SK-N-SH (cell line): ENCODE measurements around the gene RBM44. TPM values are rescaled to one million over a fixed set of nuclear protein-coding genes. Genes with fewer than 3 reads are reported as not detected.

Experiments used
- CTCF ChIA-PET: fragments of 300-600, 350-600 bp; formaldehyde crosslinking; extraction: SDS; loops from one replicate; lab custom pipeline; 2021; lab: Yijun Ruan, JAX
- POLR2A ChIA-PET: fragments of 350-600 bp; sonication (Branson Sonifier 250); formaldehyde crosslinking; extraction: SDS; loops from one replicate; lab custom pipeline; 2020; ENCODE audit warnings: antibody characterized with exemption, inconsistent platforms; lab: Yijun Ruan, JAX
- DNase-seq: peaks from one replicate; pipeline ENCODE4 v3.0.0; 2012
- H2AFZ ChIP-seq: fragments of 200-600 bp; sonication (generic); 2 replicates; pipeline ENCODE4 v1.8.1; 2016; ENCODE audit warnings: antibody characterized with exemption, mild to moderate bottlenecking, low read depth
- H3F3A ChIP-seq: fragments of 200-600 bp; sonication (generic); replicated peaks from 2 replicates; pipeline ENCODE3; 2016; ENCODE audit warnings: antibody characterized with exemption, mild to moderate bottlenecking; ENCODE audit not compliant: insufficient read depth
- H3K27ac ChIP-seq, 2 experiments: fragments of 200-500 bp in 1 of 2; fragments of 200-600 bp in 1 of 2; sonication (Bioruptor generic) in 1 of 2; sonication (generic), shearing (Covaris generic) in 1 of 2; 2 replicates each; pipeline versions ENCODE4 v1.5.1 to v1.6.1; 2014 to 2016; ENCODE audit warnings: low read depth in 2 of 2, inconsistent platforms in 1 of 2, low read length in 1 of 2, mild to moderate bottlenecking in 1 of 2, mixed read lengths in 1 of 2
- H3K27me3 ChIP-seq: fragments of 200-600 bp; sonication (generic), shearing (Covaris generic); 2 replicates; pipeline ENCODE4 v1.6.1; 2016; ENCODE audit warnings: mixed run types; ENCODE audit not compliant: insufficient read depth
- H3K36me3 ChIP-seq, 2 experiments: fragments of 200-500 bp in 1 of 2; fragments of 200-600 bp in 1 of 2; sonication (Bioruptor generic) in 1 of 2; sonication (generic) in 1 of 2; replicated peaks in 1 of 2; 2 replicates each; pipeline versions ENCODE3 to v1.5.1; 2014 to 2016; ENCODE audit warnings: low read length in 1 of 2, mild to moderate bottlenecking in 1 of 2; ENCODE audit not compliant: insufficient read depth in 2 of 2, control insufficient read depth in 1 of 2
- H3K4me1 ChIP-seq, 2 experiments: fragments of 200-500 bp in 1 of 2; fragments of 200-600 bp in 1 of 2; sonication (Bioruptor generic) in 1 of 2; sonication (generic), shearing (Covaris generic) in 1 of 2; 2 replicates each; pipeline versions ENCODE4 v1.5.1 to v1.6.1; 2014 to 2016; ENCODE audit warnings: low read depth in 1 of 2, low read length in 1 of 2, mixed run types in 1 of 2; ENCODE audit not compliant: insufficient read depth in 2 of 2, control insufficient read depth in 1 of 2
- H3K4me2 ChIP-seq: fragments of 200-600 bp; sonication (generic), shearing (Covaris generic); 2 replicates; pipeline ENCODE4 v1.6.1; 2017; ENCODE audit warnings: mixed run types
- H3K4me3 ChIP-seq, 2 experiments: fragments of 200-500 bp in 1 of 2; fragments of 200-600 bp in 1 of 2; sonication (Bioruptor generic) in 1 of 2; sonication (generic), shearing (Covaris generic) in 1 of 2; 2 replicates each; pipeline versions ENCODE4 v1.5.1 to v1.8.1; 2014 to 2016; ENCODE audit warnings: low read depth in 2 of 2, inconsistent platforms in 1 of 2, low read length in 1 of 2, mild to moderate bottlenecking in 1 of 2, mixed read lengths in 1 of 2, moderate library complexity in 1 of 2
- H3K79me2 ChIP-seq: fragments of 200-600 bp; sonication (generic); 2 replicates; pipeline ENCODE4 v1.8.1; 2017; ENCODE audit warnings: mild to moderate bottlenecking; ENCODE audit not compliant: insufficient read depth
- H3K9ac ChIP-seq: fragments of 200-600 bp; sonication (generic); 2 replicates; pipeline ENCODE4 v1.6.1; 2017; ENCODE audit warnings: mixed run types
- H3K9me2 ChIP-seq: fragments of 200-600 bp; sonication (generic); 2 replicates; pipeline ENCODE4 v1.6.1; 2017; ENCODE audit warnings: mixed run types
- H3K9me3 ChIP-seq: fragments of 200-600 bp; sonication (generic); 2 replicates; pipeline ENCODE4 v1.6.1; 2017; ENCODE audit warnings: mixed run types, mild to moderate bottlenecking, moderate library complexity
- H4K20me1 ChIP-seq: fragments of 200-600 bp; sonication (generic); 2 replicates; pipeline ENCODE4 v1.6.1; 2017; ENCODE audit warnings: mild to moderate bottlenecking, mixed run types; ENCODE audit not compliant: insufficient read depth
- CHD2 ChIP-seq: fragments of 150-350 bp; IDR thresholded peaks from 2 replicates; pipeline ENCODE4 v1.6.1; 2018; ENCODE audit warnings: low read length; ENCODE audit not compliant: partially characterized antibody
- EP300 ChIP-seq, 2 experiments: IDR thresholded peaks; 2 replicates each; pipeline versions ENCODE4 v1.4.0 to v1.6.1; 2012; ENCODE audit warnings: borderline replicate concordance in 1 of 2, low read depth in 1 of 2, low read length in 1 of 2
- EZH2phosphoT487 ChIP-seq: fragments of 200-600 bp; sonication (generic); IDR thresholded peaks from 2 replicates; pipeline ENCODE4 v1.6.1; 2017; ENCODE audit warnings: low read depth, mixed run types, mild to moderate bottlenecking, antibody characterized with exemption, moderate library complexity, borderline replicate concordance
- FOXM1 ChIP-seq: IDR thresholded peaks from 2 replicates; pipeline ENCODE4 v1.4.0; 2012; ENCODE audit warnings: low read depth, mild to moderate bottlenecking
- JUND ChIP-seq: IDR thresholded peaks from 2 replicates; pipeline ENCODE4 v1.4.0; 2012
- NFIC ChIP-seq: IDR thresholded peaks from 2 replicates; pipeline ENCODE4 v1.4.0; 2012; ENCODE audit warnings: borderline replicate concordance
- NRF1 ChIP-seq: IDR thresholded peaks from 2 replicates; pipeline ENCODE4 v1.6.1; 2012; ENCODE audit warnings: low read depth, mild to moderate bottlenecking, low read length
- RAD21 ChIP-seq: IDR thresholded peaks from 2 replicates; pipeline ENCODE4 v1.6.1; 2012; ENCODE audit warnings: mild to moderate bottlenecking, low read length
- TCF12 ChIP-seq: IDR thresholded peaks from 2 replicates; pipeline ENCODE4 v1.4.0; 2012
- TEAD4 ChIP-seq: IDR thresholded peaks from 2 replicates; pipeline ENCODE4 v1.4.0; 2012; ENCODE audit warnings: mild to moderate bottlenecking, borderline replicate concordance; ENCODE audit not compliant: insufficient read depth
- WGBS: methylation state at CpG from one replicate; pipeline ENCODE4 v1.1.6; 2017; ENCODE audit warnings: low lambda C conversion rate; 5-methylcytosine and 5-hydroxymethylcytosine counted together
- polyA plus RNA-seq, 3 experiments: library from polyadenylated mRNA; depleted of rRNA; stranded (reverse); fragments of >200 nt; gene quantifications; 2 replicates each; pipeline ENCODE4 v1.2.3, GENCODE V29; 2012
- TF ChIP-seq, protein P1 (sequence below): fragments of 200-600 bp; sonication (generic); IDR thresholded peaks from 2 replicates; pipeline ENCODE4 v1.6.1; 2017; ENCODE audit warnings: antibody characterized with exemption, mild to moderate bottlenecking, moderate library complexity
- TF ChIP-seq, protein P2 (sequence below): IDR thresholded peaks from 2 replicates; pipeline ENCODE4; 2012

Gene RBM44
- polyA plus RNA-seq, 1 of the 3 experiments (the other 2 are of a cell fraction) = 0.30 TPM

DNA sequence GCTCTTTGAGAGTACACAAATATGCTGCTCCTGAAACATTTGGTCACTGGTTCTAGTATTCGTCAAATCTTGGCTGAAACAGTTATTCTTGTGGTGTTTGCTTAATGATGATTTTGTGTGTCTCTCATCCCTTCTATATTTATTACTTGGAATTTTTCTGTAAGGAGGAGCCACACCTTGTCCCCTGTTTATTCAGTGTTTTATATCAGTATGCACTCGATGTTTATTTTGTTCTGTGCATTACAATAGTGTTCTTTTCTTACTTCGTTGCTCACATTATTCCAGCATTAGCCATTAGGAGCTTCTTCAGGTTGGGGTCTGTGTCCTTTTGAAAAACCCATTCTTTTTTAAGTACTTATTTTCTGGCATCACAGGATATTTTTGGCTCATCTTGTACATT, 55.7 kb downstream of the RBM44 start:
- Histone ChIP-seq H3K27ac (no peak overlapping the region), H3K4me2 (no peak overlapping the region), H3K36me3 (no peaks in the 10 kb centered on the region), H3K27me3 (no peaks in the 10 kb centered on the region), H2AFZ (no peak overlapping the region), H3K79me2 (no peaks in the 10 kb centered on the region), H3K9ac (no peak overlapping the region), H3K9me3 (no peaks in the 10 kb centered on the region), H3K9me2 (no peaks in the 10 kb centered on the region), H4K20me1 (no peaks in the 10 kb centered on the region), H3K4me1 (peaks cover 0 to 16% of the 10 kb centered on the region in 2 experiments; a peak in 1 of 4 replicates), H3K4me3 (no peak overlapping the region), H3F3A (no peaks in the 10 kb centered on the region)
- DNase-seq = no peak
- WGBS = 72% methylated on average over 3 of the region's 3 CpGs
- TF ChIP-seq, protein P1, sequence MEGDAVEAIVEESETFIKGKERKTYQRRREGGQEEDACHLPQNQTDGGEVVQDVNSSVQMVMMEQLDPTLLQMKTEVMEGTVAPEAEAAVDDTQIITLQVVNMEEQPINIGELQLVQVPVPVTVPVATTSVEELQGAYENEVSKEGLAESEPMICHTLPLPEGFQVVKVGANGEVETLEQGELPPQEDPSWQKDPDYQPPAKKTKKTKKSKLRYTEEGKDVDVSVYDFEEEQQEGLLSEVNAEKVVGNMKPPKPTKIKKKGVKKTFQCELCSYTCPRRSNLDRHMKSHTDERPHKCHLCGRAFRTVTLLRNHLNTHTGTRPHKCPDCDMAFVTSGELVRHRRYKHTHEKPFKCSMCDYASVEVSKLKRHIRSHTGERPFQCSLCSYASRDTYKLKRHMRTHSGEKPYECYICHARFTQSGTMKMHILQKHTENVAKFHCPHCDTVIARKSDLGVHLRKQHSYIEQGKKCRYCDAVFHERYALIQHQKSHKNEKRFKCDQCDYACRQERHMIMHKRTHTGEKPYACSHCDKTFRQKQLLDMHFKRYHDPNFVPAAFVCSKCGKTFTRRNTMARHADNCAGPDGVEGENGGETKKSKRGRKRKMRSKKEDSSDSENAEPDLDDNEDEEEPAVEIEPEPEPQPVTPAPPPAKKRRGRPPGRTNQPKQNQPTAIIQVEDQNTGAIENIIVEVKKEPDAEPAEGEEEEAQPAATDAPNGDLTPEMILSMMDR = no peak
- TF ChIP-seq TCF12 = no peak
- TF ChIP-seq, protein P2, sequence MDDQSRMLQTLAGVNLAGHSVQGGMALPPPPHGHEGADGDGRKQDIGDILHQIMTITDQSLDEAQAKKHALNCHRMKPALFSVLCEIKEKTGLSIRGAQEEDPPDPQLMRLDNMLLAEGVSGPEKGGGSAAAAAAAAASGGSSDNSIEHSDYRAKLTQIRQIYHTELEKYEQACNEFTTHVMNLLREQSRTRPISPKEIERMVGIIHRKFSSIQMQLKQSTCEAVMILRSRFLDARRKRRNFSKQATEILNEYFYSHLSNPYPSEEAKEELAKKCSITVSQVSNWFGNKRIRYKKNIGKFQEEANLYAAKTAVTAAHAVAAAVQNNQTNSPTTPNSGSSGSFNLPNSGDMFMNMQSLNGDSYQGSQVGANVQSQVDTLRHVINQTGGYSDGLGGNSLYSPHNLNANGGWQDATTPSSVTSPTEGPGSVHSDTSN = no peak
- no peak for TF ChIP-seq EP300 (IDR thresholded peaks at IDR 0.05; ENCODE audit: borderline replicate concordance in 1 of 2, low read depth in 1 of 2, low read length in 1 of 2)
- no peak for TF ChIP-seq CHD2
- TF ChIP-seq RAD21 = no peak
- TF ChIP-seq EZH2phosphoT487 = no peak
- ChIA-PET POLR2A (no interaction called here), CTCF (interaction anchor here (0.9 to 1.7 kb wide), 4 partner anchors 181 to 409 kb away, joined by 3 to 5 read pairs (median 3); no protein-coding TSS in a partner anchor)

DNA sequence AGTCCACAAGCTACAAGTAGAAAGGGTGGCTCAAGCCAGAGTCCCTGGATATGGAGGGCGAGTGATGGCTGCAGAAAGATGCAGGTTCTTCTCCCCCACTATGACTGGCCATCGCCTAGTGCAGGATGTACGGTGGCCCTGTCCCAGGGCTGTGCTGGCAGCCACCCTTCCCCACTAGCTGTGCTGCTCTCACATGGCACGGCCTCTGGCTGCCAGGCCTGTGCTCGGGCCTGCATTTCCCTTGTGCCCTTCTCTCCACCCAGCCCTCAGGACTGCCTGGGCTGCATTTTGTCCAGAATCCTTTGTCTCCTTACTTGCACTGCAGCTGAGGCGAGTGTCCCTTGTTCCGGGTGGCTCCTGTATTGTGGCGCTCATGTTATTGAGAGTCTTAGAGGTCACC, 59.2 kb downstream of the RBM44 start:
- H3F3A ChIP-seq = no peaks in the 10 kb centered on the region
- ChIA-PET CTCF (interaction anchor here (0.6 to 6.6 kb wide), 68 partner anchors 9 to 411 kb away, joined by 3 to 71 read pairs (median 4); partner anchors contain the start of gene ESPNL), POLR2A (interaction anchor here (0.7 to 1.4 kb wide), 2 partner anchors 66 to 203 kb away, joined by 3 to 5 read pairs; partner anchors contain the start of gene SCLY)
- H3K27ac ChIP-seq = no peak overlapping the region; a peak in 1 of 4 replicates
- no peaks in the 10 kb centered on the region for H3K9me3 ChIP-seq
- no peak for TF ChIP-seq FOXM1
- TF ChIP-seq NFIC = no peak
- TF ChIP-seq CHD2 = no peak
- TF ChIP-seq JUND = no peak
- no peak for TF ChIP-seq TEAD4
- TF ChIP-seq NRF1 = no peak
- no peaks in the 10 kb centered on the region for H3K9me2 ChIP-seq
- WGBS = 62% methylated on average over 6 of the region's 8 CpGs
- H3K27me3 ChIP-seq = no peaks in the 10 kb centered on the region
- H3K4me1 ChIP-seq = peaks cover 0 to 31% of the 10 kb centered on the region in 2 experiments; a peak in 2 of 4 replicates
- no peaks in the 10 kb centered on the region for H3K79me2 ChIP-seq
- H3K36me3 ChIP-seq = no peaks in the 10 kb centered on the region
- no peak overlapping the region for H3K9ac ChIP-seq
- H3K4me3 ChIP-seq = no peak overlapping the region
- no peak for DNase-seq
- H2AFZ ChIP-seq = no peak overlapping the region
- H4K20me1 ChIP-seq = no peaks in the 10 kb centered on the region
- no peak overlapping the region for H3K4me2 ChIP-seq
